ENCODE results near the gene ZC3H12A. TPM values are rescaled to one million over a fixed set of nuclear protein-coding genes. Genes with fewer than 3 reads are reported as not detected.

The ZC3H12A gene
- total RNA-seq, 1 experiment from 2014 or later, result 51.4 TPM

DNA sequence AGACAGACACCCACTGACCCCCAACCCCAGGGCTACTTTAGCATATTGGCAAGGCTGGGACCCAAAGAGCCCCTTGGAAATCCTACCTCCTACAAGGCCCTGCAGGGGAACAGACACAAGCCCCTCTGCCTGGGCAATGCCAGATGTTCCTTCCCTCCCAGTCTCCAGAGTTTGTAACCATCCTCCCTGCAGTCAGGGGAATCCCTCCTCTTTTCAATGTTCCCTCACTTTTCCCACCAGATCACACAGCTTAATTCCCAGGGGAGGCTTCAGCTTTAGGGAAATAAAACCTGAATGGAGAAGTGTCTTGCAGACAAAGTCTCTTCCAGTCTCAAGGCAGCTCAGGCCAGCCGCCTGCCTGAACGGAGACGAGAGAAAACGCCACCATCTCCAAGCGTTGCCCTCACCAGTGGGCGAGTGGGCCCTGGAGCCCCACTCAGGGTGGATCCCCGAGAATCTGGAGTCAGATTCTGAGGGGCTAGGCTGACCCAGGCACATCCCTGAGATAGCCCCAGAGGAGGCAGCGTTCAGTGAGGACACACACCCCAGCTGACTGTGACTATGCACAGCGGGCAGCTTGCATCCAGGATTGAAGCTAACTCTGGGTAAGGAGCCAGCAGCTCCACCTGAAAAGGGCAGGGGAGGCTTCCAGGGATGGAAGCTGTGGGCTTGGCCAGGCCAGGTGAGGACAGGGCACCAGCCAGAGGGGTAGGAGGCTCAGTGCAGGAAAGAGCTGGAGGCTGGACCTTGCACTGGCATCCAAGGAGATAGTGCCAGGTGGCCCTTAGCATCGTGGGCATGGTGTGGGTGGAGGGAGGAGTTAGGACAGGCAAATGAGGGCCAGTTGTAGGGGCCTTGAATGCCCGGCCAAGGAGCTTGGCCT lies 44.0 kb upstream of the ZC3H12A start:
- Mint-ChIP-seq H3K36me3 (ENCODE audit: insufficient read depth, unreplicated experiment) (no peaks in the 10 kb centered on the region), H3K4me3 (ENCODE audit: unreplicated experiment) (no peak overlapping the region), H3K27me3 (ENCODE audit: insufficient read depth, unreplicated experiment) (peaks cover 31% of the 10 kb centered on the region), H3K27ac (ENCODE audit: low read depth, unreplicated experiment) (no peak overlapping the region), H3K9me3 (ENCODE audit: unreplicated experiment) (no peaks in the 10 kb centered on the region), H3K4me1 (ENCODE audit: insufficient read depth, unreplicated experiment) (no peaks in the 10 kb centered on the region)
- POLR2A ChIA-PET, result no interaction called here
- CTCF ChIA-PET, result interaction anchor here (0.6 to 1.3 kb wide), 5 partner anchors 134 to 876 kb away, joined by 3 to 7 read pairs (median 4); no protein-coding TSS in a partner anchor
- TF ChIP-seq CTCF (IDR thresholded peaks at IDR 0.05; ENCODE audit: unreplicated experiment), result no peak
- no TSS peak for BruUV-seq (replicated peaks)
- DNase-seq (ENCODE audit: unreplicated experiment), result no peak
- intact Hi-C loops (cut with micrococcal nuclease), result loop anchor here (5.0 kb wide), 1 partner anchor 878 kb away; no protein-coding TSS in a partner anchor

DNA sequence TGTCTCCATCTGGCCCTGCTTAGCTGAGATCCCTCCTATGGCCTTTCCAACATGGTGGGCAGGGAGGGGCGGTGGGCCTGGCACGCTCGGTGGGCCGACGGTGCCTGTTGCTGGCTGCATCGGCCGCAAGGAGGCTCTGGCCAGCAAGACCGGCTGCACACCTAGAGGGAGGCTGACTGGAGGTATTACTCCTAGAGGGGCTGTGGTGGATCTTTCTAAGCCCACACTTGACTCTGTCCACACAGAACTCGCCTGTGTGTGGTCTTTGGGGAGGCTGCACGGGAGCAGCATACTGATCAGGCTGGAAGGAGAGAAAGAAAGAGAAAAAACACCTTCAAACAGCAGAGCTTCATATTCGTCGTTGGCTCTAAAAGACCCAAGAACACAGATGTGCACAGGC lies 41.7 kb upstream of the ZC3H12A start:
- POLR2A ChIA-PET, result no interaction called here
- Mint-ChIP-seq H3K4me1 (ENCODE audit: insufficient read depth, unreplicated experiment) (no peaks in the 10 kb centered on the region), H3K27ac (ENCODE audit: low read depth, unreplicated experiment) (no peak overlapping the region), H3K36me3 (ENCODE audit: insufficient read depth, unreplicated experiment) (no peaks in the 10 kb centered on the region), H3K9me3 (ENCODE audit: unreplicated experiment) (no peaks in the 10 kb centered on the region), H3K4me3 (ENCODE audit: unreplicated experiment) (no peak overlapping the region), H3K27me3 (ENCODE audit: insufficient read depth, unreplicated experiment) (peaks cover 52% of the 10 kb centered on the region)
- CTCF ChIA-PET, result interaction anchor here (0.6 to 6.3 kb wide), 8 partner anchors 9 to 917 kb away, joined by 3 to 75 read pairs (median 6); no protein-coding TSS in a partner anchor
- BruUV-seq (replicated peaks), result no TSS peak
- no peak for DNase-seq (ENCODE audit: unreplicated experiment)
- intact Hi-C loops (cut with micrococcal nuclease), result loop anchor here (5.0 kb wide), 1 partner anchor 880 kb away; no protein-coding TSS in a partner anchor
- no peak for TF ChIP-seq CTCF (IDR thresholded peaks at IDR 0.05; ENCODE audit: unreplicated experiment)

- H3K36me3 Mint-ChIP-seq (ENCODE audit: insufficient read depth, unreplicated experiment), result no peaks in the 10 kb centered on the region
- no TSS peak for BruUV-seq (replicated peaks)
- H3K4me1 Mint-ChIP-seq (ENCODE audit: insufficient read depth, unreplicated experiment), result no peaks in the 10 kb centered on the region
- H3K9me3 Mint-ChIP-seq (ENCODE audit: unreplicated experiment), result no peaks in the 10 kb centered on the region
- POLR2A ChIA-PET, result no interaction called here
- DNase-seq (ENCODE audit: unreplicated experiment), result no peak
- no peak overlapping the region for H3K27ac Mint-ChIP-seq (ENCODE audit: low read depth, unreplicated experiment)
- H3K27me3 Mint-ChIP-seq (ENCODE audit: insufficient read depth, unreplicated experiment), result peaks cover 56% of the 10 kb centered on the region
- intact Hi-C loops (cut with micrococcal nuclease), result loop anchor here (5.0 kb wide), 1 partner anchor 881 kb away; no protein-coding TSS in a partner anchor
- CTCF ChIA-PET, result interaction anchor here (0.7 to 6.3 kb wide), 8 partner anchors 9 to 917 kb away, joined by 3 to 75 read pairs (median 7); no protein-coding TSS in a partner anchor
- H3K4me3 Mint-ChIP-seq (ENCODE audit: unreplicated experiment), result no peak overlapping the region
- no peak for TF ChIP-seq CTCF (IDR thresholded peaks at IDR 0.05; ENCODE audit: unreplicated experiment)
Measured at GRCh38 chr1:37433171-37433570, 41.2 kb upstream of the ZC3H12A start.
